H1 (cell line): Measurements from ENCODE around the gene KCNJ4.

ENCODE experiments used
- ASH2L ChIP-seq: fragments of 200-600, 300-600 bp; sonication (generic); IDR thresholded peaks from one replicate; pipeline ENCODE4 v1.7.1; 2017; ENCODE audit warnings: low read length
- CEBPB ChIP-seq: IDR thresholded peaks from 2 replicates; pipeline ENCODE4 v1.6.1; 2012; ENCODE audit warnings: low read depth, low read length
- CREB1 ChIP-seq: IDR thresholded peaks from 2 replicates; pipeline ENCODE4 v1.6.1; 2012; ENCODE audit warnings: inconsistent platforms
- CTCF ChIP-seq, 3 experiments: IDR thresholded peaks; 1 replicate in 2 of 3; 2 replicates in 1 of 3; pipeline versions ENCODE4 v1.5.1 to v1.6.1; 2011; ENCODE audit warnings: low read length in 3 of 3, mild to moderate bottlenecking in 3 of 3, inconsistent platforms in 2 of 3, low read depth in 1 of 3, moderate library complexity in 1 of 3; ENCODE audit not compliant: insufficient read depth in 1 of 3; ENCODE audit errors: control extremely low read depth in 1 of 3
- EZH2 ChIP-seq: fragments of 200-600 bp; sonication (generic); IDR thresholded peaks from 2 replicates; pipeline ENCODE4 v1.7.1; 2012; ENCODE audit warnings: low read depth, mild to moderate bottlenecking, moderate library complexity, low read length, inconsistent platforms; ENCODE audit not compliant: severe bottlenecking
- JUND ChIP-seq: IDR thresholded peaks from 2 replicates; pipeline ENCODE4 v1.6.1; 2011; ENCODE audit warnings: mild to moderate bottlenecking, improper control_type of control experiment, low read length
- MAFK ChIP-seq: IDR thresholded peaks from 2 replicates; pipeline ENCODE4 v1.6.1; 2012; ENCODE audit warnings: low read depth, mild to moderate bottlenecking, improper control_type of control experiment, low read length
- NRF1 ChIP-seq: IDR thresholded peaks from 2 replicates; pipeline ENCODE4 v1.6.1; 2011; ENCODE audit warnings: mild to moderate bottlenecking, low read depth, low read length, improper control_type of control experiment
- RFX5 ChIP-seq: IDR thresholded peaks from 2 replicates; pipeline ENCODE4 v1.6.1; 2011; ENCODE audit warnings: low read depth, low read length, improper control_type of control experiment, borderline replicate concordance

DNA sequence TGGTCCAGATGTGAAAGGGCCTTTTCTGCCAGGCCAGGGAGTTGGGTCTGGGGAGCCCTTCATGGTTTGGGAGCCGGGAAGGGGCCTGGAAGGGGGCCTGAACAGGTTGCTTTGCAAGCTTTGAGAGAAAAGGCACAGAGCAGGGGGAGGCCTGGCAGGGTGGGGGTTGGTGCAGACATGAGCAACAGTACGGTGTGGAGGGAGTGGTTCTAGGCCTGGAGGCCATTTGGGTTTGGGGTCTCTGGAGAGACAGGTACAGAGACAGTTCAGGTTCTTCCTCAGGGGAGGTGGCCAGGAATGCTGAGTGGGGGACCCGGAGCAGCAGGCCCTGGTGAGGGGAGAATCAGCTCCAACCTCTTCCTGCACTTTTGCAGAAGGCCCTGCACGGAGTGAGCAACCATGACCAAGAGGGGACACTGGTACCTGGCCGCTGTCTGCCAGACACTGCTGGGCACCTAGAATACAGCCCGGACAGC, 14.3 kb upstream of the KCNJ4 start:
- no peak for TF ChIP-seq CTCF (IDR thresholded peaks at IDR 0.05; ENCODE audit: control extremely low read depth in 1 of 3, insufficient read depth in 1 of 3, low read depth in 1 of 3, low read length in 3 of 3)
- no peak for TF ChIP-seq NRF1
- TF ChIP-seq ASH2L, result no peak
- no peak for TF ChIP-seq EZH2
- no peak for TF ChIP-seq JUND
- no peak for TF ChIP-seq RFX5
- no peak for TF ChIP-seq MAFK
- TF ChIP-seq CEBPB, result no peak
- no peak for TF ChIP-seq CREB1
